T-helper 2 cell treated with Interferon-gamma antibody and Interleukin-4, amounts not matched to agents 100 ng/mL and 5 ng/mL, for 36 hours (primary cell): ENCODE measurements around the gene TMEM178B. TPM values are rescaled to one million over a fixed set of nuclear protein-coding genes. Genes with fewer than 3 reads are reported as not detected.
"Not testable (repeated sequence)": the region's sequence is repeated elsewhere in the genome, so short reads cannot be mapped to it uniquely, and the experiment has no call there.

Source experiments
- intact Hi-C: fragments of 100-400 bp; cut with micrococcal nuclease; formaldehyde crosslinking; loops from one replicate; pipeline ENCODE4 v1.15.1; 2023
- total RNA-seq: library from RNA; stranded (reverse); gene quantifications from 2 replicates; pipeline ENCODE4 v1.2.3, GENCODE V29; 2022

Gene TMEM178B
- total RNA-seq, 1 donor from 2014 or later = 0.80 TPM

DNA sequence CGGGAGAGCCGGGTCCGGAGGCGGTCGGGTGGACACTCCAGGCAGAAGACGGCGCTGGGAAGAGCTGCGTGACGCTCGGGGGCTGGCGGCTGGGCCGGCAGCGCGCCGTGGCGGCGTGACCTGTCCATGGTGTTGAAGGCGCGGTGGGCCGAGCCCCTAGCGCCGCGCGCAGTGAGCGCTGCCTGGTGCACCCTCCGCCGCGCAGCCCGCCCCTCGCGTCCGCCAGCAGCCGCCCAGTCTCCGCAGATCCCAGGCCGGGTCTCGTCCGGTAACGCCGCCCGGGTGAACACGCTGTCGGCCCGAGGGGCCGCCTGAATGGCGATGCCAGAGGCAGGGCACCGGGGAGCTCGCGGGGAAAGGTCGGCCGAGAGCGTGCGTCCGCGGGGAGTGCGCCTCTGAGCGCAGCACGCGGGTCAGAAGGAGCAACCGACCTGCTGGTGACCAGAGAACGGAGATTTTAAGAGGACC lies 657 bp upstream of the TMEM178B start:
- intact Hi-C loops = loop anchor here (2.0 to 5.0 kb wide), 3 partner anchors 60 to 459 kb away; no protein-coding TSS in a partner anchor

DNA sequence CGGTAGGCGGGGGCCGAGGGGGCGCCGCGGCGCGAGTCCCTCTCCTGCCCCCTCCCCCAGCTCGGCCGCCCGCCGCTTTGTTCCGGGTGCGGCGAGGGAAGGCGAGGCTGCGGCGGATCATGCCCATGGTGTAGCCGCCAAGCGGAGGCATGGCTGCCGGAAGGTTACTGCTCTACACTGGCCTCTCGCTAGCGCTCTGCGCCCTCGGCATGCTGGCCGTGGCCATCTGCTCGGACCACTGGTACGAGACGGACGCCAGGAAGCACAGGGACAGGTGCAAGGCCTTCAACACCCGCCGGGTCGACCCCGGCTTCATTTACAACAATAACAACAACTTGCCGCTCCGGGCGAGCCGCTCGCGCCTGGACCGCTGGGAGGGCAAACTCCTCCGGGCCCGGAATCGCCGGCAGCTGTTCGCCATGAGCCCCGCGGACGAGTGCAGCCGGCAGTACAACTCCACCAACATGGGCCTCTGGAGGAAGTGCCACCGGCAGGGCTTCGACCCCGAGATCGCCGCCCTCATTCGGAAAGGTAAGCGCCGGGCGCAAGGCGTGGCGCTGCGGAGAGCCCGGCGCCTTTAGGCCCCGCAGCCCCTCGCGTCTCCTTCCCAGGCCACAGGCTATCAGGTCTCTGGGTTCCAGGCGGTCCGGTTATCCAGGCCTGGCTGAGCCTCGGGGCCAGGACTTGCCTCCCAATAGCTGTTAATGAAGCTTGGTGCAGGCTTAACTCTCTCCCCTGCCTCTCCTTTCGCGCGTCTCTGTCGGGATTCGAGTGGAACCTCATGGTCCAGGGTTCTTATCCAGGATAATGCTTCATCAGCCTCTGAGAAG lies 513 bp downstream of the TMEM178B start:
- intact Hi-C loops = loop anchor here (5.0 kb wide), 2 partner anchors 147 to 458 kb away; no protein-coding TSS in a partner anchor

GRCh38 chr7:141074997-141075396 lies 1.1 kb downstream of the TMEM178B start:
- intact Hi-C loops = loop anchor here (5.0 kb wide), 2 partner anchors 148 to 457 kb away; no protein-coding TSS in a partner anchor

DNA sequence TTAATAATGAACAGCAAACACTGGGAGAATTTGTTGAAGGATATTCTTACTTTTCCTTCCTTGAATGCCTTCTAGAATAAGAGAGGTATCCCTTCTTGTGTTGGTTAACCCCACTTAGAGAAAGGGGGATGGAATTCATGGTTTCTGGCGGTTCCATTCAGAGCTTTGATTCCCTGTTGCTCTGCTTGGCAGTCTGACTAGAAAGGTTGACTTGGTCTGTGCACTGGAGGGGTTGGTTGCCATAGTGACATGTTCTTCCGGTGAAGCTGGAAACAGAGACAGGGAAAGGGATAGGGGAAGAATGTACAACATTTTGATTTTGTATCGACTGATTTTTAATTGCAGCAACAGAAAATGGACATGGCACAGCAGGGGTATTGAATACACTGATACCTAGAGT lies 2.5 kb downstream of the TMEM178B start:
- intact Hi-C loops = no loop called here

GRCh38 chr7:141079219-141079618 lies 5.4 kb downstream of the TMEM178B start:
- intact Hi-C loops = no loop called here

DNA sequence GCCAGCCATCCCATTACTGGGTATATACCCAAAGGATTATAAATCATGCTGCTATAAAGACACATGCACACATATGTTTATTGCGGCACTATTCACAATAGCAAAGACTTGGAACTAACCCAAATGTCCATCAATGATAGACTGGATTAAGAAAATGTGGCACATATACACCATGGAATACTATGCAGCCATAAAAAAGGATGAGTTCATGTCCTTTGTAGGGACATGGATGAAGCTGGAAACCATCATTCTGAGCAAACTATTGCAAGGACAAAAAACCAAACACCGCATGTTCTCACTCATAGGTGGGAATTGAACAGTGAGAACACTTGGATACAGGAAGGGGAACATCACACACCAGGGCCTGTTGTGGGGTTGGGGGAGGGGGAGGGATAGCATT lies 15.6 kb downstream of the TMEM178B start:
- intact Hi-C loops = not testable (repeated sequence)

DNA sequence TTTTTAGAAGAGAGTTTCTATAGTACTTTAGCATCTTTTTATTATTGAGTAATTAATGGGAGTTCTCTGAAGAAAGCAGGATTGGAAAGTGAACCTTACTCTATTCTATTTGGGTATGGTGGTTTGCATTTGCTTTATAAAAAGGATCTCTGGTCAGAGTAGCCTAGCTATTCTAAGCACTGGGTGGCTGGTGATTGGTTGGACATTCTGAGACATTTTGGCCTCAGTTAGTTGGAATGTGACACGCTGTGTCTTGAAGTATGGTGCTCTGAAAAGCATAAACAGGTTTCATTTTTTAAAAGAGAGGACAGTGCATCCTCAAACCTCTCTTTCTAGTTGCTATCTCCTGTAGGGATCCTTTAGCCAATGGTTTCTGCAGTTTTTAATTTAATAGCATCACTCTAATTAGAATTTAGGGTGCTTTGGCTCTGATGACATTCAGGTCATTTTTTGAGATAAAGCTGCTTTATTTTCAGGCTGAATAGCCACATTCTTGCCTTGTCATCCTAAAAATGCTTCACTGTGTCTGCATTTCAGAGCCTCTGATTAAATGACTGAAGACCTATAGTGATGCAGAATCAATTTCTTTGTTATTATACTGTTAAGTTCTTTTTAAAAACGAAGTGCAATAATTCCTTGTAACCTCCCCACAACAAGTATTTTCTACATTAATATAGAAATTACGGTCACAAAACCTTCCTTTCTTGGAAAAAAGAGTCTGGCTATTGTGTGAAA lies 20.6 kb downstream of the TMEM178B start:
- intact Hi-C loops = no loop called here

DNA sequence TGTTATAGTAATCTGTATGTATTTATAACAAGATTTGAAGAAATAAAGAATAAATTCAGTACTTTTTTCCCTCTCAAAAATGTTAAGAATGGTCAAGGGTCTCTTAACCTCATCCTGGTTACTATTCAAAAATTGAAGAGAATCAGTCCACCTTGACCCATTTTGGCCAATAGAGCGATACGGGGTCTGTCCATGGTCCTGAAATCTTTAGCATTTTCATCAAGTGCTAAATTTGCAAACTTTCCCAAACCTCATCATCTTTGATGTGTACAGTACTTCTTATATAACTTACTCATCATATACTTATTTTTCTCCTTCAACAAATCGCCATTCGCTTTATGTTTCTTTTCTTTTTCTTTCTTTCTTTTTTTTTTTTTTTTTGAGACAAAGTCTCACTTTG lies 23.6 kb downstream of the TMEM178B start:
- intact Hi-C loops = no loop called here

DNA sequence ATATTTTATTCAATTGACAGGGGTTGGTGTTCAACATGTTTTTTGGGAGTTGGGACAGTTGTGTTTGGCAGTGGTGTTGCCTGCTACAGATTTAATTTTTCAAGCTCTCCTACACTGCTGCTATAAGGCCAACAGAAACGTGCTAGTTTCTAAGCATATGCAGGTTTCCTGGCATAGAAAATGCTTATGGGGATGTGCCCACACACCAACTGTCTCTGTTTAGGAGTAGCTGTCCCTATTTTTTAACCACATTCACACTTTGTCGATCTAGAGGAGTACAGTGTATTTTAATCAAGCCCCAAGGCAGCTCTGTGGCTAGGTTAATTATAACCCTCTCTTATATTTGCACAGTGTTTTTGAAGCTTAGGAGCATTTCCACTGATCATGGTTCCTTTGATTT lies 28.6 kb downstream of the TMEM178B start:
- intact Hi-C loops = no loop called here

- intact Hi-C loops = no loop called here
Measured at GRCh38 chr7:141103847-141104429, 30.1 kb downstream of the TMEM178B start.

GRCh38 chr7:141113131-141113530 lies 39.3 kb downstream of the TMEM178B start:
- intact Hi-C loops = no loop called here

GRCh38 chr7:141114029-141114664 lies 40.3 kb downstream of the TMEM178B start:
- intact Hi-C loops = no loop called here

DNA sequence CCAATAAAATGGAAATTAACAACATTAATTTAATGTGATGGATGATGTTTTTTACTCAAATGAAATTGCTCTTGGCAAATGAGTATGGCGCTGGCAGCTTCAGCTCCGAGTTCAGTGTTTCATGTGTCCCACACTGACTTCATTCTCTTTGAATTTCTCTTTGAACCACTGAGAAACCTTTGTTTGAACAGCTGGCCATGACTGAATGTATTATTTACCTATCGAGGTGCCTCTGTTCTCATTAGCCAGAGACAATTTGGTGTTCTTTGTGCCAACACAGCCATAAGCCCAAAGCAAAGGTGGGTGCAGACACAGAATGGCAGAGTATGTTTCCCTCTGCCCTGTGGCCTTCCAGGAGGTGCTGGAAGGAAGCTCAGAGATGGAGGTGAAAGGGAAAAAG lies 42.1 kb downstream of the TMEM178B start:
- intact Hi-C loops = no loop called here

- intact Hi-C loops = not testable (repeated sequence)
Measured at GRCh38 chr7:141116661-141117060, 42.8 kb downstream of the TMEM178B start.

DNA sequence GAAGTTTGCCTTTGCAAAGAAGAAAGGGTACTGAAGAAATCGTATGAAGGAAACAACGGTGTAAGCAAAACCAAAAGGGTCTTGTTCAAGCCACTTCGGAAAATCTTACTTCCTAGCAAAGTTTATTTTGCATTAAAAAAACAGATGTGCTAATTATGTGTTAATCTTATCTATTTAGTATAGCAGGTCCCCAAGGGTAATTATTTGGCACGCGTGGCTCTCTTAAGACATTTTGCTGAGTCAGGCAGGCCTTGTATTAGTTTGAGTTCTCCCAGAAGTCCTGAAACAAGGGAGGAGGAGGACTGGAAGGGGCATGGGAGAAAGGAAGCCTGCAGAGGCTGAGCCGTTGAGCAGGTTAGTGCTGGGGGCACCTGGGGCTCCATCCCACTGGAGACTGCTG lies 44.9 kb downstream of the TMEM178B start:
- intact Hi-C loops = no loop called here

DNA sequence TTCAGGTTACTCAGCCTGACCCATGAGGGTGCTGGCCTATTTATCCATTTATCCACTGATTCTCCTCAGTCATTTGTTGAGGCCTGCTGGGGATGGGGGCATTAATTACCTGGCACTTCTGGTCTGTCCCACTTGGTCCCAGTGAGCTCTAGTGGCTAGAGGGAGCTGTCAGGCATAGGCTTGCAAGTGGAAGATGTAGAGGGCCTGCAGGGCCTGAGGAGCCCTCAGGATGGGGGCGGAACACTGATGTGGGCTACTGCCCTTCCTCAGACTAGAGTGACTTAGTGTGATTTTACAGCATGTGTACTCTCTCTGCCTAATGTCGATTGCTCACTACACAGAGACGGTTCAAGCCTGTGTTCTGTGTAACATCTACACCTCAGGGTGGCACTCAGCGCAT lies 45.3 kb downstream of the TMEM178B start:
- intact Hi-C loops = no loop called here

DNA sequence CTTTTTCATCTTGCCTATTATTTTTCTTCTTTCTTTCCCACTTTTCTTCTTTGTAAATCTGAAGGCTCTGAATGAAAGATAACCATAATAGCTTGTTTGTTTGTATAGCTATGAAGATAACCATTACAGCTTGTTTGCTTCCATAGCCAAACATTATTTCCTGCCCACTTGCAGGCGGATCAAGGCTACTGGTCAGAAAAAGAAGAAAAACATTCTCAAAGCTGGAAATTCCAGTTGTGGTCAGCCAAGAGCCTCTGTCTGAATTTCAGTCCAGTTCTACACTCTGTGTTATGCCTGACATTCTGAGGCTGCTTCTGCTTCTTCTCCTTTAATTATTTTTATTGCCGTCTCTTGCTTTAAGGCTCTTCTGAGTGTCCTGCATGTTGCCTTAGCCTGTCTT lies 48.9 kb downstream of the TMEM178B start:
- intact Hi-C loops = no loop called here

DNA sequence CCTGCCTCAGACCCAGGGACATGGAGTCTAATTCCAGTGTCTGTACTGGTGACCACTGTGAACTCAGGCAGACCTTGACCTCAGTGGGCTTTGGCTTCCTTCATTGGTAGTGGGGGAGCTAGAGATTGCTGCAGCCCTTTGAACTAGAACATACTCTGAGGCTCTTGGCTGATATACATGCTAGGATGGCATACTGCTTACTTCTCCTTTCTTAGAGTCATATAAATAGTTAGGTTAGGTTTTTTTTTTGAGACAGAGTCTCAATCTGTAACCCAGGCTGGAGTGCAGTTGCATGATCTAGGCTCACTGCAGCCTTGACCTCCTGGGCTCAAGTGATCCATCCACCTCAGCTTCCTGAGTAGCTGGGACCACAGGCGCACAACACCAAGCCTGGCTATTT lies 49.7 kb downstream of the TMEM178B start:
- intact Hi-C loops = no loop called here

DNA sequence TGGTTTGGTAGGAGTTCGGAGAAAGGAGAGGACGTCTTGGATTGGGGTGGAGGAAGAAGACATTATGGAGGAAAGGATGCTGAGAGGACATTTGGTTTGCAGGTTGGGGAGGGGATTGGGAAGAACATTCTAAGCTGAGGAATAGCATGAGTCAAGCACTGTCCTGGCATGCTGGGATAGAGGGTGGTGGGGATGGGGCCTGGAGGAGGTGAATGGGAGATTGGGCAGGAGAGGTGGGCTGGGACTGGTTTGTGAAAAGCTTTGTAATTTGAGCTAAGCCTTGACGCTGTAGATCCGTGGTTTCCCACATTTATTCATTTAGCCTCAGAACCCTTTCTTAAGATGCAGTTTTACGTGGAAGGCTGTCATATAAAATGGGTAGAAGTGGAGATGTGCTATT lies 52.2 kb downstream of the TMEM178B start:
- intact Hi-C loops = no loop called here

- intact Hi-C loops = no loop called here
Measured at GRCh38 chr7:141128506-141128905, 54.6 kb downstream of the TMEM178B start.

GRCh38 chr7:141128931-141129330 lies 55.1 kb downstream of the TMEM178B start:
- intact Hi-C loops = no loop called here
